OCI-LY1 (cell line): ENCODE results near the gene PNPLA7.

Experiments
- H2AFZ ChIP-seq: fragments of 200-600 bp; sonication (generic), shearing (Covaris generic); 2 replicates; pipeline ENCODE4 v1.6.0; 2014; ENCODE audit warnings: antibody characterized with exemption, mild to moderate bottlenecking, low read length
- H3F3A ChIP-seq: fragments of 200-600 bp; sonication (generic), shearing (Covaris generic); 2 replicates; pipeline ENCODE4 v1.6.0; 2014; ENCODE audit warnings: mild to moderate bottlenecking, antibody characterized with exemption, low read length, moderate library complexity; ENCODE audit not compliant: insufficient read depth
- H3K27ac ChIP-seq: fragments of 200-600 bp; sonication (generic); 2 replicates; pipeline ENCODE4 v1.5.1; 2014; ENCODE audit warnings: low read length, mixed run types, mild to moderate bottlenecking, low read depth; ENCODE audit not compliant: poor library complexity, severe bottlenecking
- H3K27me3 ChIP-seq: fragments of 200-600 bp; sonication (generic); 2 replicates; pipeline ENCODE4 v1.6.0; 2014; ENCODE audit warnings: antibody characterized with exemption, mild to moderate bottlenecking, low read length, moderate library complexity; ENCODE audit not compliant: insufficient read depth
- H3K36me3 ChIP-seq: fragments of 200-600 bp; sonication (generic); 2 replicates; pipeline ENCODE4 v1.6.1; 2014; ENCODE audit warnings: mild to moderate bottlenecking, antibody characterized with exemption, low read length, moderate library complexity, mixed read lengths; ENCODE audit not compliant: insufficient read depth
- H3K4me1 ChIP-seq: fragments of 200-600 bp; sonication (generic); 2 replicates; pipeline ENCODE4 v1.5.1; 2014; ENCODE audit warnings: mild to moderate bottlenecking, low read length, moderate library complexity; ENCODE audit not compliant: insufficient read depth, severe bottlenecking
- H3K4me2 ChIP-seq: fragments of 200-600 bp; sonication (generic), shearing (Covaris generic); 2 replicates; pipeline ENCODE4 v1.6.1; 2014; ENCODE audit warnings: low read length
- H3K4me3 ChIP-seq: fragments of 200-600 bp; sonication (generic); 2 replicates; pipeline ENCODE4 v1.5.1; 2014; ENCODE audit warnings: low read length, low read depth, mild to moderate bottlenecking, mixed read lengths; ENCODE audit not compliant: poor library complexity, severe bottlenecking
- H3K79me2 ChIP-seq: fragments of 200-600 bp; shearing (Covaris generic); 2 replicates; pipeline ENCODE4 v1.6.1; 2016; ENCODE audit warnings: mixed run types, low read length, mixed read lengths; ENCODE audit not compliant: insufficient read depth
- H3K9ac ChIP-seq: fragments of 200-600 bp; sonication (generic), shearing (Covaris generic); 2 replicates; pipeline ENCODE4 v1.6.1; 2014; ENCODE audit warnings: mild to moderate bottlenecking, low read length, mixed read lengths
- H3K9me2 ChIP-seq: fragments of 200-600 bp; sonication (generic), shearing (Covaris generic); 2 replicates; pipeline ENCODE4 v1.6.1; 2014; ENCODE audit warnings: low read depth, mild to moderate bottlenecking, low read length, mixed read lengths
- H3K9me3 ChIP-seq: fragments of 200-600 bp; shearing (Covaris generic); 2 replicates; pipeline ENCODE4 v1.6.1; 2014; ENCODE audit warnings: low read length, mixed read lengths
- H4K20me1 ChIP-seq: fragments of 200-600 bp; sonication (generic), shearing (Covaris generic); 2 replicates; pipeline ENCODE4 v1.6.0; 2016; ENCODE audit warnings: mild to moderate bottlenecking, low read length; ENCODE audit not compliant: insufficient read depth
- CTCF ChIP-seq: fragments of 200-600 bp; sonication (generic), shearing (Covaris generic); IDR thresholded peaks from 2 replicates; pipeline ENCODE4 v1.5.1; 2017; ENCODE audit warnings: mild to moderate bottlenecking, antibody characterized with exemption, low read length, moderate library complexity, mixed read lengths
- EZH2 ChIP-seq: fragments of 200-600 bp; sonication (generic), shearing (Covaris generic); IDR thresholded peaks from 2 replicates; pipeline ENCODE4 v1.8.0; 2017; ENCODE audit warnings: borderline replicate concordance, mixed run types, mild to moderate bottlenecking, antibody characterized with exemption, low read length, moderate library complexity, mixed read lengths

The PNPLA7 gene

GRCh38 chr9:137416006-137416562 is 134.1 kb downstream of the PNPLA7 start:
- Histone ChIP-seq H3K9me2 (no peaks in the 10 kb centered on the region), H3K79me2 (no peaks in the 10 kb centered on the region), H2AFZ (no peak overlapping the region), H3K27ac (no peak overlapping the region), H3K27me3 (peaks cover 3% of the 10 kb centered on the region; the same call in 1 of the 2 replicates), H3K36me3 (no peaks in the 10 kb centered on the region), H3K9ac (no peak overlapping the region), H3F3A (no peaks in the 10 kb centered on the region), H3K9me3 (no peaks in the 10 kb centered on the region), H3K4me2 (no peak overlapping the region), H3K4me3 (no peak overlapping the region), H4K20me1 (no peaks in the 10 kb centered on the region), H3K4me1 (peaks cover 22% of the 10 kb centered on the region)
- TF ChIP-seq CTCF: no peak
- no peak for TF ChIP-seq EZH2

GRCh38 chr9:137415451-137415850 is 134.8 kb downstream of the PNPLA7 start:
- TF ChIP-seq CTCF: no peak
- TF ChIP-seq EZH2: no peak
- H3K79me2 ChIP-seq: no peaks in the 10 kb centered on the region
- no peaks in the 10 kb centered on the region for H3K9me3 ChIP-seq
- H3K36me3 ChIP-seq: no peaks in the 10 kb centered on the region
- H3K9me2 ChIP-seq: no peaks in the 10 kb centered on the region
- H4K20me1 ChIP-seq: no peaks in the 10 kb centered on the region
- H3K9ac ChIP-seq: no peak overlapping the region
- H3F3A ChIP-seq: no peaks in the 10 kb centered on the region
- H3K4me1 ChIP-seq: peaks cover 22% of the 10 kb centered on the region
- H3K4me3 ChIP-seq: no peak overlapping the region
- no peak overlapping the region for H3K27ac ChIP-seq
- peaks cover 4% of the 10 kb centered on the region; the same call in 1 of the 2 replicates for H3K27me3 ChIP-seq
- no peak overlapping the region for H2AFZ ChIP-seq
- H3K4me2 ChIP-seq: no peak overlapping the region

- H3K79me2 ChIP-seq: no peaks in the 10 kb centered on the region
- H3K4me2 ChIP-seq: no peak overlapping the region
- H3K27ac ChIP-seq: no peak overlapping the region
- H3K9ac ChIP-seq: no peak overlapping the region
- no peak overlapping the region for H3K4me3 ChIP-seq
- H3K36me3 ChIP-seq: no peaks in the 10 kb centered on the region
- no peaks in the 10 kb centered on the region for H4K20me1 ChIP-seq
- no peak overlapping the region for H2AFZ ChIP-seq
- TF ChIP-seq CTCF (no peak), EZH2 (no peak)
- no peaks in the 10 kb centered on the region for H3K9me3 ChIP-seq
- H3K27me3 ChIP-seq: peaks cover 4% of the 10 kb centered on the region; the same call in 1 of the 2 replicates
- H3K4me1 ChIP-seq: peaks cover 14% of the 10 kb centered on the region
- no peaks in the 10 kb centered on the region for H3F3A ChIP-seq
- no peaks in the 10 kb centered on the region for H3K9me2 ChIP-seq
Observed at GRCh38 chr9:137412431-137412830, 137.8 kb downstream of the PNPLA7 start.
